ENCODE results near the gene OTOG. TPM values are rescaled to one million over a fixed set of nuclear protein-coding genes. Genes with fewer than 3 reads are reported as not detected.

OTOG gene
- total RNA-seq, 1 experiment from 2014 or later: not detected

DNA sequence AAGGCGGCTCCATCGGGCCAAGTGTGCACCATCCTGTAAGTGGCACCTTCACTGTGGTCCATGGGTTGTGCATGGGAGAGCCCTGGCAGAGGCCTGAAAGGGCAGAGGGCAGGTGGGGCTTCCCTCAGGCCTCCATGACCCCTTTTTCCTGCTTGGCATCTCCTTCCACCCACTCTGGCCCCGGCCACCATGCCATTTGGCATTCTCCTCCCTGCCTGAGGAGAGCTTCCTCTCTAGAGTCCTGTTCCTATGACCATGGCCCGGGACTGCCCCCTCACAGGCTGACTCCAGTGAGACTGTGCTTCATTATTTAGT lies 4.9 kb downstream of the OTOG start:
- H3K9ac ChIP-seq (ENCODE audit: low read length): no peak overlapping the region
- intact Hi-C loops (cut with micrococcal nuclease): no loop called here
- no peaks in the 10 kb centered on the region for H3K9me3 ChIP-seq (ENCODE audit: low read length)
- H3K27ac ChIP-seq (ENCODE audit: low read length): no peak overlapping the region
- H3K27me3 ChIP-seq (ENCODE audit: low read length): peaks cover 32% of the 10 kb centered on the region
- DNase-seq: no peak
- H4K20me1 ChIP-seq (ENCODE audit: low read length): no peaks in the 10 kb centered on the region
- no peaks in the 10 kb centered on the region for H3K79me2 ChIP-seq (ENCODE audit: low read length)
- H3K36me3 ChIP-seq (ENCODE audit: low read depth, low read length): no peaks in the 10 kb centered on the region
- no peak overlapping the region for H3K4me2 ChIP-seq (ENCODE audit: low read length)
- H2AFZ ChIP-seq (ENCODE audit: low read length): no peak overlapping the region
- no peaks in the 10 kb centered on the region for H3F3A ChIP-seq (ENCODE audit: low read length, unreplicated experiment)
- POLR2A ChIA-PET (ENCODE audit: unreplicated experiment): no interaction called here
- H3K4me3 ChIP-seq (ENCODE audit: low read length): no peak overlapping the region
- CTCF ChIA-PET: no interaction called here
- ATAC-seq: no peak
- no peak for TF ChIP-seq EZH2 (IDR thresholded peaks at IDR 0.05; ENCODE audit: low read length, unreplicated experiment)
- TF ChIP-seq EZH2phosphoT487 (IDR thresholded peaks at IDR 0.05; ENCODE audit: borderline replicate concordance, low read length): no peak
- TF ChIP-seq, protein P1, sequence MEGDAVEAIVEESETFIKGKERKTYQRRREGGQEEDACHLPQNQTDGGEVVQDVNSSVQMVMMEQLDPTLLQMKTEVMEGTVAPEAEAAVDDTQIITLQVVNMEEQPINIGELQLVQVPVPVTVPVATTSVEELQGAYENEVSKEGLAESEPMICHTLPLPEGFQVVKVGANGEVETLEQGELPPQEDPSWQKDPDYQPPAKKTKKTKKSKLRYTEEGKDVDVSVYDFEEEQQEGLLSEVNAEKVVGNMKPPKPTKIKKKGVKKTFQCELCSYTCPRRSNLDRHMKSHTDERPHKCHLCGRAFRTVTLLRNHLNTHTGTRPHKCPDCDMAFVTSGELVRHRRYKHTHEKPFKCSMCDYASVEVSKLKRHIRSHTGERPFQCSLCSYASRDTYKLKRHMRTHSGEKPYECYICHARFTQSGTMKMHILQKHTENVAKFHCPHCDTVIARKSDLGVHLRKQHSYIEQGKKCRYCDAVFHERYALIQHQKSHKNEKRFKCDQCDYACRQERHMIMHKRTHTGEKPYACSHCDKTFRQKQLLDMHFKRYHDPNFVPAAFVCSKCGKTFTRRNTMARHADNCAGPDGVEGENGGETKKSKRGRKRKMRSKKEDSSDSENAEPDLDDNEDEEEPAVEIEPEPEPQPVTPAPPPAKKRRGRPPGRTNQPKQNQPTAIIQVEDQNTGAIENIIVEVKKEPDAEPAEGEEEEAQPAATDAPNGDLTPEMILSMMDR (conservative IDR thresholded peaks at IDR 0.05; ENCODE audit: low read depth, low read length): no peak
- H3K4me1 ChIP-seq (ENCODE audit: insufficient read depth, low read length): no peaks in the 10 kb centered on the region
- no peaks in the 10 kb centered on the region for H3K9me2 ChIP-seq (replicated peaks; ENCODE audit: low read length)
- BruUV-seq (replicated peaks): no TSS peak

DNA sequence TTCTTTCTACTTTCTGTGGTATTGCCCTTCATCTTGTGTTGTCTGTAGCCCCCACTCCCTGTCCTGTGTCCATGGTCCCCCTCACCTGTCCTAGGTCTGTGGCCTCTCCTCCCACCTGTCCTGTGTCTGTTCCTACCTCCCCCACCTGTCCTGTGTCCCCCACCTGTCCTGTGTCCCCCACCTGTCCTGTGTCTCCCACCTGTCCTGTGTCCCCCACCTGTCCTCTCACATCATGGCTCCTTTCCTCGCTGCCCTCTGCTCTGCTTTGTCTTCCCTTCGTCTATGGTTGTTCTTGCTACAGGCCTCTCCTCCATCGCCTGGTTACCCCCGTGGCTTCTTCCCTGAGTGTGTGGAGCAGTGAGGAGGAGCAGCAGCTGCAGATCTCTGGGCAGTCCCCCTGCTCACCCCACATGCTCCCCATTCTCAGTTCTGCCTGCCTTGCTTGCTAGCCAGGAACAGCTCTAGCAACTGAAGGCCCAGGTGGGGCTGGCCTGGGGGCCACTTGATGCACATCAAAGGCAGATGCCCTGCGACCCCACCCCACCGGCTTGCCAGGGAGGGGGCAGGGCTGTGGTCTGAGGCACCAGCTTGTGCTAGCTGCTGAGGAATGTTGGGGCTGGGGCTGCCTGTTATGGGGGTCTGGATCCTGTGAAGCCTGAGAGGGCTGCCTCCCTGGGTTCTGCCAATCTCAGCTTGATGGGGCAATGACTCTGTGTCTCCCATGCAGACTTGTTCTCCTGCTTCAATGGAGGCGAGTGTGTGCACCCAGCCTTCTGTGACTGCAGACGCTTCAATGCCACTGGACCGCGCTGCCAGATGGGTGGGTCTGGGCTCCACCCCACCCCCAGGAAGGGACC lies 5.6 kb downstream of the OTOG start:
- Histone ChIP-seq H3K4me2 (ENCODE audit: low read length) (no peak overlapping the region), H3K36me3 (ENCODE audit: low read depth, low read length) (no peaks in the 10 kb centered on the region), H2AFZ (ENCODE audit: low read length) (no peak overlapping the region), H3K9ac (ENCODE audit: low read length) (no peak overlapping the region), H3K9me3 (ENCODE audit: low read length) (no peaks in the 10 kb centered on the region), H3K27ac (ENCODE audit: low read length) (no peak overlapping the region), H3K4me1 (ENCODE audit: insufficient read depth, low read length) (no peaks in the 10 kb centered on the region), H3K27me3 (ENCODE audit: low read length) (peaks cover 32% of the 10 kb centered on the region), H3K9me2 (replicated peaks; ENCODE audit: low read length) (no peaks in the 10 kb centered on the region), H4K20me1 (ENCODE audit: low read length) (no peaks in the 10 kb centered on the region), H3F3A (ENCODE audit: low read length, unreplicated experiment) (no peaks in the 10 kb centered on the region), H3K4me3 (ENCODE audit: low read length) (no peak overlapping the region), H3K79me2 (ENCODE audit: low read length) (no peaks in the 10 kb centered on the region)
- ATAC-seq (no peak), DNase-seq (no peak)
- ChIA-PET CTCF (interaction anchor here (0.6 kb wide), 1 partner anchor 47 kb away, joined by 3 read pairs; no protein-coding TSS in a partner anchor), POLR2A (ENCODE audit: unreplicated experiment) (no interaction called here)
- intact Hi-C loops (cut with micrococcal nuclease): no loop called here
- BruUV-seq (replicated peaks): no TSS peak
- TF ChIP-seq EZH2phosphoT487 (IDR thresholded peaks at IDR 0.05; ENCODE audit: borderline replicate concordance, low read length): no peak
- TF ChIP-seq, protein P1 (conservative IDR thresholded peaks at IDR 0.05; ENCODE audit: low read depth, low read length): no peak
- TF ChIP-seq EZH2 (IDR thresholded peaks at IDR 0.05; ENCODE audit: low read length, unreplicated experiment): no peak

DNA sequence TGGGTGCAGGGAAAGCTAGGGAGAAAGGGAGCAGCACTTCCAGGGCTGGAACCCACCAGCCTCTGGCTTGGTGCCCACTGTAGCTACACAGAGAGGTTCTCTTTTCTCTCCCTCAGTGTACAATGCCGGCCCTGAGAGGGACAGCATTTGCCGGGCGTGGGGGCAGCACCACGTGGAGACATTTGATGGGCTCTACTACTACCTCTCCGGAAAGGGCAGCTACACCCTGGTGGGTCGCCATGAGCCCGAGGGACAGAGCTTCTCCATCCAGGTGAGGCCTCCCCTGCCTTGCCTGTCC lies 6.1 kb downstream of the OTOG start:
- no peak overlapping the region for H2AFZ ChIP-seq (ENCODE audit: low read length)
- no peaks in the 10 kb centered on the region for H3K36me3 ChIP-seq (ENCODE audit: low read depth, low read length)
- H3K27ac ChIP-seq (ENCODE audit: low read length): no peak overlapping the region
- no peak overlapping the region for H3K4me2 ChIP-seq (ENCODE audit: low read length)
- ChIA-PET CTCF (interaction anchor here (0.6 kb wide), 1 partner anchor 47 kb away, joined by 3 read pairs; no protein-coding TSS in a partner anchor), POLR2A (ENCODE audit: unreplicated experiment) (no interaction called here)
- H3K4me3 ChIP-seq (ENCODE audit: low read length): no peak overlapping the region
- peaks cover 32% of the 10 kb centered on the region for H3K27me3 ChIP-seq (ENCODE audit: low read length)
- DNase-seq (no peak), ATAC-seq (no peak)
- TF ChIP-seq EZH2 (IDR thresholded peaks at IDR 0.05; ENCODE audit: low read length, unreplicated experiment) (no peak), EZH2phosphoT487 (IDR thresholded peaks at IDR 0.05; ENCODE audit: borderline replicate concordance, low read length) (no peak)
- TF ChIP-seq, protein P1 (conservative IDR thresholded peaks at IDR 0.05; ENCODE audit: low read depth, low read length): no peak
- no peaks in the 10 kb centered on the region for H3K9me2 ChIP-seq (replicated peaks; ENCODE audit: low read length)
- H3K9me3 ChIP-seq (ENCODE audit: low read length): no peaks in the 10 kb centered on the region
- H4K20me1 ChIP-seq (ENCODE audit: low read length): no peaks in the 10 kb centered on the region
- no peak overlapping the region for H3K9ac ChIP-seq (ENCODE audit: low read length)
- H3K4me1 ChIP-seq (ENCODE audit: insufficient read depth, low read length): no peaks in the 10 kb centered on the region
- no peaks in the 10 kb centered on the region for H3F3A ChIP-seq (ENCODE audit: low read length, unreplicated experiment)
- intact Hi-C loops (cut with micrococcal nuclease): no loop called here
- no peaks in the 10 kb centered on the region for H3K79me2 ChIP-seq (ENCODE audit: low read length)
- BruUV-seq (replicated peaks): no TSS peak
